Neuronal stem cell (in vitro differentiated cells): Measurements from ENCODE around the gene ASAH2.

Experiments used
- DNase-seq: peaks from one replicate; pipeline ENCODE4 v3.0.0-alpha.2; 2013; ENCODE audit warnings: low spot score
- H2AFZ ChIP-seq: one replicate; pipeline ENCODE4 v1.6.1; 2013; ENCODE audit warnings: mild to moderate bottlenecking, low read length, inconsistent platforms
- H2AK5ac ChIP-seq: 2 replicates; pipeline ENCODE4 v1.6.1; 2013; ENCODE audit warnings: low read depth, mild to moderate bottlenecking, inconsistent platforms, low read length, moderate library complexity, mixed read lengths
- H2BK120ac ChIP-seq: 2 replicates; pipeline ENCODE4 v1.6.1; 2013; ENCODE audit warnings: low read depth, mild to moderate bottlenecking, inconsistent platforms, low read length, moderate library complexity, mixed read lengths
- H2BK12ac ChIP-seq: one replicate; pipeline ENCODE4 v1.6.1; 2013; ENCODE audit warnings: low read length, inconsistent platforms
- H2BK15ac ChIP-seq: 2 replicates; pipeline ENCODE4 v1.6.1; 2013; ENCODE audit warnings: mild to moderate bottlenecking, low read length, inconsistent platforms, mixed read lengths
- H2BK5ac ChIP-seq: one replicate; pipeline ENCODE4 v1.6.1; 2013; ENCODE audit warnings: inconsistent platforms, mild to moderate bottlenecking, low read length, moderate library complexity
- H3K14ac ChIP-seq: one replicate; pipeline ENCODE4 v1.6.1; 2013; ENCODE audit warnings: low read length, inconsistent platforms
- H3K18ac ChIP-seq: 2 replicates; pipeline ENCODE4 v1.6.1; 2013; ENCODE audit warnings: low read length, inconsistent platforms
- H3K23ac ChIP-seq: 2 replicates; pipeline ENCODE4 v1.6.1; 2013; ENCODE audit warnings: low read depth, mild to moderate bottlenecking, mixed read lengths, low read length, inconsistent platforms; ENCODE audit not compliant: poor library complexity
- H3K27ac ChIP-seq: replicated peaks from 3 replicates; pipeline ENCODE4 v1.5.1; 2013; ENCODE audit warnings: low read length, inconsistent platforms
- H3K27me3 ChIP-seq, 3 experiments: 2 replicates each; pipeline ENCODE4 v1.6.1; 2013; ENCODE audit warnings: low read length in 3 of 3, mild to moderate bottlenecking in 2 of 3, inconsistent platforms in 1 of 3, low read depth in 1 of 3, mixed read lengths in 1 of 3, moderate library complexity in 1 of 3; ENCODE audit not compliant: control insufficient read depth in 3 of 3, insufficient read depth in 3 of 3
- H3K36me3 ChIP-seq, 2 donors: replicated peaks in 1 of 2; 2 replicates each; pipeline ENCODE4 v1.6.1; 2013; ENCODE audit warnings: low read length in 2 of 2; ENCODE audit not compliant: control insufficient read depth in 2 of 2, insufficient read depth in 2 of 2
- H3K4ac ChIP-seq: 2 replicates; pipeline ENCODE4 v1.6.1; 2013; ENCODE audit warnings: inconsistent platforms, mild to moderate bottlenecking, low read length, moderate library complexity
- H3K4me1 ChIP-seq, 2 donors: 1 replicate in 1 of 2; 2 replicates in 1 of 2; pipeline ENCODE4 v1.6.1; 2013; ENCODE audit warnings: low read length in 2 of 2, low read depth in 1 of 2; ENCODE audit not compliant: control insufficient read depth in 2 of 2, insufficient read depth in 1 of 2
- H3K4me2 ChIP-seq: one replicate; pipeline ENCODE4 v1.6.1; 2013; ENCODE audit warnings: mild to moderate bottlenecking, low read length, inconsistent platforms; ENCODE audit not compliant: insufficient read depth, poor library complexity, severe bottlenecking
- H3K4me3 ChIP-seq, 2 donors: 2 replicates each; pipeline ENCODE4 v1.5.1; 2013; ENCODE audit warnings: low read length in 2 of 2, mild to moderate bottlenecking in 2 of 2, inconsistent platforms in 1 of 2, moderate library complexity in 1 of 2
- H3K79me1 ChIP-seq: one replicate; pipeline ENCODE4 v1.6.1; 2013; ENCODE audit warnings: low read depth, mild to moderate bottlenecking, inconsistent platforms, low read length, moderate library complexity
- H3K9ac ChIP-seq: one replicate; pipeline ENCODE4 v1.6.1; 2013; ENCODE audit warnings: mild to moderate bottlenecking, low read depth, low read length, inconsistent platforms; ENCODE audit not compliant: poor library complexity
- H3K9me3 ChIP-seq, 2 donors: replicated peaks in 1 of 2; 2 replicates each; pipeline versions ENCODE3 to v1.6.1; 2013; ENCODE audit warnings: low read length in 2 of 2, mild to moderate bottlenecking in 2 of 2, inconsistent platforms in 1 of 2, low read depth in 1 of 2, mixed read lengths in 1 of 2, moderate library complexity in 1 of 2; ENCODE audit not compliant: control insufficient read depth in 2 of 2, insufficient read depth in 1 of 2
- H4K8ac ChIP-seq: one replicate; pipeline ENCODE4 v1.6.1; 2013; ENCODE audit warnings: low read depth, mild to moderate bottlenecking, inconsistent platforms, low read length, moderate library complexity
- H4K91ac ChIP-seq: one replicate; pipeline ENCODE4 v1.6.1; 2013; ENCODE audit warnings: low read length, low read depth, mild to moderate bottlenecking, inconsistent platforms; ENCODE audit not compliant: poor library complexity
- WGBS, 2 donors: extraction: QIAGEN DNeasy Blood & Tissue Kit; methylation state at CpG; one replicate each; pipeline ENCODE4 v1.1.7; 2013; ENCODE audit warnings: missing lambda C conversion rate in 2 of 2, mixed read lengths in 1 of 2; ENCODE audit not compliant: insufficient read length in 2 of 2, insufficient replicate concordance in 1 of 2; ENCODE audit errors: extremely low coverage in 2 of 2; 5-methylcytosine and 5-hydroxymethylcytosine counted together

ASAH2 gene

DNA sequence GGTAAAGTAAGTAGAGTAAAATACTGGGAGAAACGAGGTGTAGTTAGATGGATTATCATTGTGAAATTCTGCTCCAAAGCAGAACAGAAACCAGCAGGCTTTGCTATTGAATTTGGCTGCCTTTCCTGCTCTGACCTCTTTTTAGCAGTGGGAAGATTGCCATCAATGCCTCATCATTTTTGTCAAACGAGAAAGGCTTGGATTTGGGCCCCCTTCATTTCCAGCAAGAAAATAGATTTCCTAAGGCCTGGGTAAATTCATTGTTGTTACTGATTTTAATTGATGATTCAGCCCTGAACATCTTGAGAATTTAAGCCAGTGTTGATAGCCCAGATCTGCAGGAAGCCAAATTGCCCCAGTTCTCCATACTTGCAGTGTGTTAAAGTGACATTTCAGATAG lies 35.2 kb upstream of the ASAH2 start:
- Histone ChIP-seq H3K23ac (no peak overlapping the region), H3K79me1 (no peaks in the 10 kb centered on the region), H2AK5ac (no peak overlapping the region), H3K4me1 (peaks cover 0 to 2% of the 10 kb centered on the region in 2 donors), H3K27me3 (peaks cover 0 to 6% (median 0%) of the 10 kb centered on the region in 3 experiments), H3K4ac (no peak overlapping the region), H3K4me2 (no peak overlapping the region), H3K36me3 (no peaks in the 10 kb centered on the region), H4K91ac (no peak overlapping the region), H4K8ac (no peak overlapping the region), H2BK5ac (no peak overlapping the region), H2BK15ac (no peak overlapping the region), H2BK120ac (no peak overlapping the region), H3K9ac (no peak overlapping the region), H2AFZ (no peak overlapping the region), H3K27ac (no peak overlapping the region), H3K14ac (no peak overlapping the region), H2BK12ac (no peak overlapping the region), H3K9me3 (no peaks in the 10 kb centered on the region), H3K4me3 (no peak overlapping the region), H3K18ac (no peak overlapping the region)
- DNase-seq: no peak
- 100% methylated on average over 1 of the region's 2 CpGs for WGBS, 2 donors

DNA sequence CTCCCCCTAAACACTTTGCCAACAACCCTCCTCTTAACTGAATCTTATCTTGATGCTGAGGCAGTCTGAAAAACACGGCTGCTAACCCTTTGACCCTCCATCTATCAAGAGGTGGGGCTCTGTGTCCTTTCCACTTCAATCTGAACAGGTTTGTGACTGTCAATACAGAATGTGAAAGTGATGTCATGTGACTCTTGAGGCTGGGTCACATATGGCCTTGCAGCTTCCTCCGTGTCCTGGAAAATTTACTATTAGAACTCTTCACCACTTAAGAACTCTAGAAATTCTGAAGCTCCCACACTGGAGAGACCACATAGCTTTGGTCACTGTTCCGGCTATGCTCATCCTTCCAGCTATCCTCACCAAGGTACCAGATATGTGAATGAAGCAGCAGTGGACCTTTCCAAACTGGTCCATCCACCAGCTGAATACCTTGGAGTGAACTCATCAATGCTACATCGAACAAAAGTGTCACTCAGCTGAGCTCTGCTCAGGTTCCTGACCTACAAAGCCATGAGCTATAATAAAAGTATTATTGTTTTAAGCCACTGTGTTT lies 30.7 kb upstream of the ASAH2 start:
- no peak overlapping the region for H3K23ac ChIP-seq
- H3K36me3 ChIP-seq: no peaks in the 10 kb centered on the region
- H2AFZ ChIP-seq: no peak overlapping the region
- no peak for DNase-seq
- H4K91ac ChIP-seq: no peak overlapping the region
- H3K14ac ChIP-seq: no peak overlapping the region
- no peak overlapping the region for H2BK15ac ChIP-seq
- no peaks in the 10 kb centered on the region for H3K9me3 ChIP-seq
- H3K18ac ChIP-seq: no peak overlapping the region
- no peaks in the 10 kb centered on the region for H3K79me1 ChIP-seq
- H3K4me2 ChIP-seq: no peak overlapping the region
- H4K8ac ChIP-seq: no peak overlapping the region
- H2AK5ac ChIP-seq: no peak overlapping the region
- WGBS, 2 donors: no CpG with 5 or more reads among the region's 4 CpGs
- no peak overlapping the region for H2BK5ac ChIP-seq
- no peak overlapping the region for H3K27ac ChIP-seq
- no peak overlapping the region for H2BK120ac ChIP-seq
- no peak overlapping the region for H3K4ac ChIP-seq
- H3K27me3 ChIP-seq: peaks cover 0 to 10% (median 0%) of the 10 kb centered on the region in 3 experiments
- no peak overlapping the region for H3K9ac ChIP-seq
- H2BK12ac ChIP-seq: no peak overlapping the region
- H3K4me3 ChIP-seq: no peak overlapping the region
- peaks cover 0 to 8% of the 10 kb centered on the region in 2 donors for H3K4me1 ChIP-seq

DNA sequence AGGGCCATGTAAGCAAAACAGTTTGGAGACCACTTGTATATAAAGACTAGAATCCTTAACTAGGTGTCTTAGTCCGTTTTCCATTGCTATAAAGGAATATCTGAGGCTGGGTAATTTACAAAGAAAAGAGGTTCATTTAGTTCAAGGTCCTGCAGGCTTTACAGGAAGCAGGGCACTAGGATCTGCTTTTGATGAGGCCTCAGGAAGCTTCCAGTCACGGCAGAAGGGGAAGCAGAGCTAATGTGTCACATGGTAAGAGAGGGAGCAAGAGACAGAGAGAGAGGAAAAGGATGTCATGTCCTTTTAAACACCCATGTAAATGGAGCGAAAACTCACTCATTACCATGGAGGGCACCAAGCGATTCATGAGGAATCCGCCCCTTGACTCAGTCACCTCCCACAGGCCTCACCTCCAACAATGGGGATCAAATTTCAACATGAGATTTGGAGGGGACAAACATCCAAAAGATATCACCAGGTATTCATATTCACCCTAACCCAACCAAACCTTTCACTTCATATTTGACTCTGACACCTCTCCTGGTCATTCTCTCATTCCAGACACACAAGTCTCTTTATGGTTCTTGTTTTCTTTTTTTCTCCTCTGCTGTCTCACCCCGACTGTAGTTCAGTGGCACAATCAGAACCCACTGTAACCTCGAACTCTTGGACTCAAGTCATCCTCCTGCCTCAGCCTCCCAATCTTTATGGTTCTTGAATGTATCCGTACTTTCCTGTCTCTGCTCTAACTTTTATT lies 30.1 kb upstream of the ASAH2 start:
- Histone ChIP-seq H2BK12ac (no peak overlapping the region), H3K4ac (no peak overlapping the region), H2BK15ac (no peak overlapping the region), H3K9ac (no peak overlapping the region), H2BK120ac (no peak overlapping the region), H3K27ac (no peak overlapping the region), H3K14ac (no peak overlapping the region), H2AK5ac (no peak overlapping the region), H3K27me3 (peaks cover 0 to 10% (median 0%) of the 10 kb centered on the region in 3 experiments), H3K9me3 (no peaks in the 10 kb centered on the region), H3K23ac (no peak overlapping the region), H4K91ac (no peak overlapping the region), H3K4me2 (no peak overlapping the region), H3K36me3 (no peaks in the 10 kb centered on the region), H4K8ac (no peak overlapping the region), H3K79me1 (no peaks in the 10 kb centered on the region), H3K4me3 (no peak overlapping the region), H3K18ac (no peak overlapping the region), H3K4me1 (peaks cover 0 to 8% of the 10 kb centered on the region in 2 donors), H2AFZ (no peak overlapping the region), H2BK5ac (no peak overlapping the region)
- WGBS, 2 donors: no CpG with 5 or more reads among the region's 8 CpGs
- DNase-seq: no peak

DNA sequence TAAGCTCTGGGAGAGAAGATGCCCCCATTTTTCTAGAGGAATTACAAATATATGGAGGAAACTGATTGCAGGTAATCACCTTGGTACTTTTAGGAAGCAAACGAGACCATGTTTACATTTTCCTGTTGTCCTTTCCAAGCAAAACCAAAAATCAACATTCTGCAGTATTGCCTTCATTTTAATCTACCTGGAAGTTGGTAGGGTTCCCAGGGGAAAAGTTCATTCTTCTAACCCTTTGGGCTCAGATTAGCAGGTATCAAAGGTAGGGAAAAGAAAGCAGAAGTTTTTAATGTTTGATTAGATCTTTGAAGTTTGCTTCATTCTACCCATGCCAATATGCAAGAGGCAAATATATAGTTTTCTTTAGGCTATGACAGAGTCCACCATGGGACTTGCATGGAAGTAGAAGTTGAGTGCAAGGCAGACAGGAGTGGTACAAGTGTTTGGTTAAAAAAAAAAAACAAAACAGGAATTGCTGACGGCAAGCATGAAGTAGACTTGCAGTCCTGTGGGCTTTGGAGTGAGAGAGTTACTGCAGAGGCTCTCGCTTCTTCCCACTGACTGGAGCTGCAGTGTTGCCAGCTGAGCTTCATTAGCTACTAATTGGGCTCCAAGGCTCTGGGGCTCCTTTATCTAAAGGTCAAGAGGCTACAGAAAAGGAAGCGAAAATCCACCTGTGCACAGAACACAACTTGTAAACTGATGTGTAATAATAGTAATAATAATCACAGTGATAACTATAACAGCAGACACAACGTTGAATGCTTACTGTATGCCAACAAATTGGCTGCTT lies 28.9 kb upstream of the ASAH2 start:
- peak; percentile 11 for DNase-seq
- WGBS, 2 donors: no CpG with 5 or more reads among the region's 5 CpGs
- Histone ChIP-seq H3K27me3 (peaks cover 0 to 10% (median 0%) of the 10 kb centered on the region in 3 experiments), H2BK15ac (no peak overlapping the region), H3K9me3 (no peaks in the 10 kb centered on the region), H3K23ac (no peak overlapping the region), H3K36me3 (no peaks in the 10 kb centered on the region), H3K18ac (no peak overlapping the region), H3K4ac (no peak overlapping the region), H2AK5ac (no peak overlapping the region), H2AFZ (no peak overlapping the region), H2BK120ac (no peak overlapping the region), H2BK12ac (no peak overlapping the region), H3K4me2 (no peak overlapping the region), H4K8ac (no peak overlapping the region), H2BK5ac (no peak overlapping the region), H3K27ac (no peak overlapping the region), H4K91ac (no peak overlapping the region), H3K79me1 (no peaks in the 10 kb centered on the region), H3K4me3 (no peak overlapping the region), H3K14ac (no peak overlapping the region), H3K9ac (no peak overlapping the region), H3K4me1 (peaks cover 0 to 8% of the 10 kb centered on the region in 2 donors)
